ENCODE data around the gene NAP1L4.

The NAP1L4 gene

DNA sequence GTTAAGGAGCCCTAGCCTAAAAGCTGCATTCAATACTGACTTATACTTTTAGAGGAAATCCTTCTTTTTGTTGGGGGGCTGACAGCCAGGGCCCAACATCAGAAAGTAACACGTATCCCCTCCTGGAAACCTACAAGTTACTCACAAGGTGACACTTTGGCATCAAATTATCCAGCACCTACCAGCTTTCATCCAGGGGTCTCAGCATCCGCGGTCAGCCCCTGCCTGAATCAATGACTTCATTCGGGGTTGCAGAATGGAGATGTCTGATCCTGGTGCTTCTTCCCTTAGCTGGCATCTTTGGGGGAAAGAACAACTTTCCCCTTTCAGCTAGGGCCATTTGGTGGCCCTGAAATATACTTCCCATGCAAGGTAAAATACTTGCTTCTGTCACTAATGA lies 5.3 kb upstream of the NAP1L4 start:
- H3K79me2 ChIP-seq (ENCODE audit: insufficient read depth, low read length) = no peaks in the 10 kb centered on the region
- no peaks in the 10 kb centered on the region for H3F3A ChIP-seq (ENCODE audit: insufficient read depth, low read length)
- H3K4me3 ChIP-seq (ENCODE audit: low read depth, low read length, poor library complexity, severe bottlenecking) = no peak overlapping the region
- peaks cover 17% of the 10 kb centered on the region for H3K4me1 ChIP-seq (ENCODE audit: insufficient read depth, low read length, severe bottlenecking)
- no peak overlapping the region for H3K4me2 ChIP-seq (ENCODE audit: low read length)
- H3K9me3 ChIP-seq (ENCODE audit: low read length) = no peaks in the 10 kb centered on the region
- TF ChIP-seq EZH2 (IDR thresholded peaks at IDR 0.05; ENCODE audit: borderline replicate concordance, low read length) (no peak), CTCF (IDR thresholded peaks at IDR 0.05; ENCODE audit: low read length) (no peak)
- no peak overlapping the region for H3K27ac ChIP-seq (ENCODE audit: low read depth, low read length, poor library complexity, severe bottlenecking)
- no peaks in the 10 kb centered on the region for H3K9me2 ChIP-seq (ENCODE audit: low read depth, low read length)
- no peak overlapping the region for H2AFZ ChIP-seq (ENCODE audit: low read length)
- H3K36me3 ChIP-seq (ENCODE audit: insufficient read depth, low read length) = peaks cover 11% of the 10 kb centered on the region; the same call in 1 of the 2 replicates
- no peaks in the 10 kb centered on the region for H3K27me3 ChIP-seq (ENCODE audit: insufficient read depth, low read length)
- H3K9ac ChIP-seq (ENCODE audit: low read length) = no peak overlapping the region
- H4K20me1 ChIP-seq (ENCODE audit: insufficient read depth, low read length) = no peaks in the 10 kb centered on the region

GRCh38 chr11:2996976-2997375 lies 4.8 kb upstream of the NAP1L4 start:
- no peak for TF ChIP-seq CTCF (IDR thresholded peaks at IDR 0.05; ENCODE audit: low read length)
- no peak for TF ChIP-seq EZH2 (IDR thresholded peaks at IDR 0.05; ENCODE audit: borderline replicate concordance, low read length)
- no peak overlapping the region for H3K4me2 ChIP-seq (ENCODE audit: low read length)
- H3K4me1 ChIP-seq (ENCODE audit: insufficient read depth, low read length, severe bottlenecking) = peaks cover 17% of the 10 kb centered on the region
- no peaks in the 10 kb centered on the region for H3F3A ChIP-seq (ENCODE audit: insufficient read depth, low read length)
- no peak overlapping the region for H3K27ac ChIP-seq (ENCODE audit: low read depth, low read length, poor library complexity, severe bottlenecking)
- peaks cover 8% of the 10 kb centered on the region; the same call in 1 of the 2 replicates for H3K36me3 ChIP-seq (ENCODE audit: insufficient read depth, low read length)
- no peak overlapping the region for H3K4me3 ChIP-seq (ENCODE audit: low read depth, low read length, poor library complexity, severe bottlenecking)
- no peaks in the 10 kb centered on the region for H4K20me1 ChIP-seq (ENCODE audit: insufficient read depth, low read length)
- H3K79me2 ChIP-seq (ENCODE audit: insufficient read depth, low read length) = no peaks in the 10 kb centered on the region
- H3K9me3 ChIP-seq (ENCODE audit: low read length) = no peaks in the 10 kb centered on the region
- H3K9me2 ChIP-seq (ENCODE audit: low read depth, low read length) = no peaks in the 10 kb centered on the region
- no peak overlapping the region for H2AFZ ChIP-seq (ENCODE audit: low read length)
- H3K9ac ChIP-seq (ENCODE audit: low read length) = no peak overlapping the region
- H3K27me3 ChIP-seq (ENCODE audit: insufficient read depth, low read length) = no peaks in the 10 kb centered on the region

DNA sequence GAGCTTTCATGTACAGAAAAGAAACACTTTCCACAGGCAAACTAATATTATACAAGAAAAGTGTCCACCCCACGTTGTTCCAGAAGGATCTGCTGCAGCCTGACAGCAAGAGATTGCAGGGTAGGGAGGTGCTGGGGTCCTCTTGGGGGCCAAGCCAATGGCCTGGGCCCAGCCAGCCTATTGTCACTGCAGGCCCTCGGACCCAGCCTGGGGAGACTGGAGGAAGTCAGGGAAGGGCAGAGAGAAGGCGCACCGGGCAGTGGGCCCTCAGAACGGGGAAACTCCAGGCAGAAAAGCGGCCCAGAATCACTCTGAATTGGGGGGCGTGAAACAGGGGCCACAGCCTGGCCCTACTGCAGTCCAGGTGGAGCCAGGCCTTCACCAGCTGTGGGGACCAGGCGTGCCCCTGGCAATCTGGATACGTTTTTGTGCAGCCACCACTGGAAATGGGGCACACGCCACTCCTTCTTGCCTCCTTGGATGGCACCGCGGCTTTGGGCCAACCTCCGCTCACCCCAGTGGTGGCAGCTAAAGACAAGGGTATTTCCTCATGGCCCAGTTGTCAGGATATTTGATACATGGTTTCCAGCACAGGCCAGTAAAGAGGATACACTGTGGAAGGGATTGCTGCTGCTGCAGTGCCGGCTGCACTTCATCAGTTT lies 3.9 kb upstream of the NAP1L4 start:
- no peak overlapping the region for H2AFZ ChIP-seq (ENCODE audit: low read length)
- TF ChIP-seq EZH2 (IDR thresholded peaks at IDR 0.05; ENCODE audit: borderline replicate concordance, low read length) = no peak
- TF ChIP-seq CTCF (IDR thresholded peaks at IDR 0.05; ENCODE audit: low read length) = no peak
- peaks cover 7% of the 10 kb centered on the region for H3K79me2 ChIP-seq (ENCODE audit: insufficient read depth, low read length)
- H3K27me3 ChIP-seq (ENCODE audit: insufficient read depth, low read length) = no peaks in the 10 kb centered on the region
- no peaks in the 10 kb centered on the region; the same call in 1 of the 2 replicates for H3K36me3 ChIP-seq (ENCODE audit: insufficient read depth, low read length)
- no peaks in the 10 kb centered on the region for H4K20me1 ChIP-seq (ENCODE audit: insufficient read depth, low read length)
- H3K9me3 ChIP-seq (ENCODE audit: low read length) = no peaks in the 10 kb centered on the region
- H3K4me3 ChIP-seq (ENCODE audit: low read depth, low read length, poor library complexity, severe bottlenecking) = no peak overlapping the region
- H3K4me1 ChIP-seq (ENCODE audit: insufficient read depth, low read length, severe bottlenecking) = peaks cover 17% of the 10 kb centered on the region
- no peaks in the 10 kb centered on the region for H3K9me2 ChIP-seq (ENCODE audit: low read depth, low read length)
- no peak overlapping the region for H3K27ac ChIP-seq (ENCODE audit: low read depth, low read length, poor library complexity, severe bottlenecking)
- H3K4me2 ChIP-seq (ENCODE audit: low read length) = no peak overlapping the region
- H3K9ac ChIP-seq (ENCODE audit: low read length) = no peak overlapping the region
- no peaks in the 10 kb centered on the region for H3F3A ChIP-seq (ENCODE audit: insufficient read depth, low read length)

All from OCI-LY1 (cell line).